ENCODE data around the gene GATB. TPM values are rescaled to one million over a fixed set of nuclear protein-coding genes. Genes with fewer than 3 reads are reported as not detected.

The GATB gene
- total RNA-seq, 2 donors from 2014 or later: 28.1 to 131 TPM

DNA sequence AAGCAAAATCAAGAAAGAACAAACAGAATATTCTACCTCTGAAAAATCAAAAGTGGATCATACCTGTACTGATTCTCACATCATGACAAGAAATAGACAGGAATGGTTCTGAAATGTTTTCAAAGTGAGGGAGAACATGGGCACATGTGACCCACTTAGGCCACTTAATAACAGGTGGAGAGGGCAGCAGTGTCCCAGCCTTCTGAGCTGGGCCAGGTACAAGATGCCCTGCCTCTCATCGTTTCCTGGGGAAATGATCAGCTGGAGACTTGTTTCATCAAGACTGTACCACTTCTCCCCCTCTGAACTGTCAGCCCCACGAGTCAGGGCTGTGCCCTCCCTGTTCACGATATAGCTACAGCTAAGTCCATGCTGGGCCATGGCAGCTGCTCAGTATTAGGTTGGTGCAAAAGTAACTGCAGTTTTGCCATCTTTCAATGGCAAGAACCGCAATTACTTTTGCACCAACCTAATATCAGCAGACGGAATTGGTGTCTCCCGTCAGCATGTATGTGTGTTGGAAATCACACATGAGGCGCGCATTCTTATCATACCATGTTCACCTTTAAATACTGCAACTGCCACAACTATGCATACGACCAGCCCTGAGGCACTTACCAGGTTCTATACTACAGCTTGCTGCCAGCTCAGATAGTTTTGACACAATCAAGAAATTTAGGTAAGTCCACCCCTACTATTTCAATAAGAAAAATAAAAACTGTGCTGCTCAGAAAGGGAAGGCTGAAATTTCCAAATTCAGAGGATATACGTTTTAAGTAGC, 71.4 kb downstream of the GATB start:
- Histone ChIP-seq H3K9me3 (no peaks in the 10 kb centered on the region), H3K4me3 (no peak overlapping the region), H3K4me1 (peaks cover 3 to 72% of the 10 kb centered on the region in 2 donors), H3K36me3 (no peaks in the 10 kb centered on the region), H3K27ac (peak overlapping the region; percentile 77 to 86), H3K27me3 (no peaks in the 10 kb centered on the region)
- DNase-seq (ENCODE audit: low spot score): no peak
- TF ChIP-seq, protein P1, sequence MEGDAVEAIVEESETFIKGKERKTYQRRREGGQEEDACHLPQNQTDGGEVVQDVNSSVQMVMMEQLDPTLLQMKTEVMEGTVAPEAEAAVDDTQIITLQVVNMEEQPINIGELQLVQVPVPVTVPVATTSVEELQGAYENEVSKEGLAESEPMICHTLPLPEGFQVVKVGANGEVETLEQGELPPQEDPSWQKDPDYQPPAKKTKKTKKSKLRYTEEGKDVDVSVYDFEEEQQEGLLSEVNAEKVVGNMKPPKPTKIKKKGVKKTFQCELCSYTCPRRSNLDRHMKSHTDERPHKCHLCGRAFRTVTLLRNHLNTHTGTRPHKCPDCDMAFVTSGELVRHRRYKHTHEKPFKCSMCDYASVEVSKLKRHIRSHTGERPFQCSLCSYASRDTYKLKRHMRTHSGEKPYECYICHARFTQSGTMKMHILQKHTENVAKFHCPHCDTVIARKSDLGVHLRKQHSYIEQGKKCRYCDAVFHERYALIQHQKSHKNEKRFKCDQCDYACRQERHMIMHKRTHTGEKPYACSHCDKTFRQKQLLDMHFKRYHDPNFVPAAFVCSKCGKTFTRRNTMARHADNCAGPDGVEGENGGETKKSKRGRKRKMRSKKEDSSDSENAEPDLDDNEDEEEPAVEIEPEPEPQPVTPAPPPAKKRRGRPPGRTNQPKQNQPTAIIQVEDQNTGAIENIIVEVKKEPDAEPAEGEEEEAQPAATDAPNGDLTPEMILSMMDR (IDR thresholded peaks at IDR 0.05): no peak

DNA sequence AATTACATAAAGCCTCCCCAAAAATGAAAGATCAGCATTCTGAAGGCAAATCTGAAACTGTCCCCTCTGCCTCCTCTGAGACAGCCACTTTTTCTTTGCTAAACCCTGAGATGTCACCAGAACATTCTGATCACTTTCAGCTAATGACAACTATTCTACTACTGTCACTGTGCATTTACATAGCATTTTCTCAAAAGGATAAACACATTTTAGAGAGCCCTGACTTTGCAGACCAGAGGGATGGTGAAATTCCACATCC, 72.1 kb downstream of the GATB start:
- Histone ChIP-seq H3K9me3 (no peaks in the 10 kb centered on the region), H3K27ac (peak overlapping the region; percentile 77 to 86), H3K36me3 (no peaks in the 10 kb centered on the region), H3K27me3 (no peaks in the 10 kb centered on the region), H3K4me3 (no peak overlapping the region), H3K4me1 (peaks cover 3 to 72% of the 10 kb centered on the region in 2 donors)
- DNase-seq (ENCODE audit: low spot score): no peak
- TF ChIP-seq, protein P1 (IDR thresholded peaks at IDR 0.05): no peak

DNA sequence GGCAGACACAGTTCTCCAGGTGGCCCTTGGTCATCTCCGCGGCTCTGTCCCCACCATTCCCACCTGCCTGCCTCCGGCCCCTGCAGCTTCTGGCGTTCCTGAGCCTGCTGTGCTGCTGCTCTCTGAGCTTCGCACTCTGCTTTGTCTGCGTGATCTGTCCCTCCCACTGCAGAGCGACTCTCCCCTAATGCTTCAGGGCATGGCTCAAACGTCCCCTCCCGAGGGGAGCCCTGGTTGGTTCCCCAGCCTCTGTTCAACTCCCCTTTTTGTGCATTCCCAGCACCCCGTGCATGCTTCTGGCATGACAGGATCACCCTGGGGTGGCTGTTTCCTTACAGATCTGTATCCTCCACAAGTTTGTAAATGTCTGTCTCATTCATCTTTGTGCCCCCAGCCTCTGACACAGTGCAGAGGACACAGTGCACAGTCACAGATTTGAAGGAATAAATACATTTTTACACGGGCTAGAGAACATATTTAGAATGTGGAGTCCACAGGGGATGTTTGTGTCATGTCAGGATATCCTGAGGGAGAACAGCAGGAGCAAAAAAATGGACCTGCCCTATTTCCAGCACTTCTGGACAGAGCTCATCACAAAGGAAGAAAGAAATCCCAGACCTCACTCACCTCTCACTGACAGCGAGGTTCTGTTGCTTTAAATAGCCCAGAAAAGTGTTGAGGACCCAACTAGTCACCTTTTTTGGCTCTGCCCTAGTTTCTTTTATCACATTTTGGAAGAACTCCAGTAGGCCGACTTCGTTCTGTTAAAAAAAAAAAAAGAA, 72.6 kb downstream of the GATB start:
- peaks cover 3 to 72% of the 10 kb centered on the region in 2 donors for H3K4me1 ChIP-seq
- H3K9me3 ChIP-seq: no peaks in the 10 kb centered on the region
- no peaks in the 10 kb centered on the region for H3K36me3 ChIP-seq
- TF ChIP-seq, protein P1 (IDR thresholded peaks at IDR 0.05): no peak
- no peak for DNase-seq (ENCODE audit: low spot score)
- peak overlapping the region; percentile 77 to 86 for H3K27ac ChIP-seq
- no peak overlapping the region for H3K4me3 ChIP-seq
- H3K27me3 ChIP-seq: no peaks in the 10 kb centered on the region

DNA sequence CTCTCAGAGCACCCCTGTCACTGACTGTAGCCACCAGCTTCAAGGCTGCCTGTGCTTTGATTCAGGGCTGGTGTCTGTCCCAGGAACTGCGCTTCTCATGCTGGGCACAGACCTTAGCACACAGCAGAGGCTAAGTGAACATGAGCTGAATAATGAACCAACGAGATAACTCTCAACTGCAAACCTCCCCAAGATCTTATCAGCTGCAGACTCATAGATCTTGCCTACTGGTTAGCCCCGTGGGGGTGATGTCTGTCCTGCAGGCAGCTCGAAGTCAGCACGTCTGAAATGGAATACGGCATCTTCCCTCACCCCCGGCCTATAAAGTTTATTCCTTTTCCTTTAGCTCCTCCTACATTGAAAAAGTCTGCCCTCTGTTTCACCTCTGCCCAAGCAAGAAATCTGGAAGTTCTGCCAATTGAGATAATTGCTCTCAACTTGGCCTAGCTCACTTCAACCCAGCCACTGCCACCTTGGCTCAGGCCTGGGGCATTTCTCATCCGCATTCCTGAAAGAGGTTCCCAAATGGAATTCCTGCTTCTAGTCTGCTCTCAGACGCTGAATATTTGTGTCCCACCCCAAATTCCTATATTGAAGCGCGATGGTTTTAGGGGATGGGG, 73.7 kb downstream of the GATB start:
- Histone ChIP-seq H3K4me1 (peaks cover 3 to 62% of the 10 kb centered on the region in 2 donors), H3K27me3 (no peaks in the 10 kb centered on the region), H3K9me3 (no peaks in the 10 kb centered on the region), H3K36me3 (no peaks in the 10 kb centered on the region), H3K27ac (peak overlapping the region; percentile 77 to 86), H3K4me3 (peak overlapping the region in 1 of 2 donors; percentile 13)
- TF ChIP-seq, protein P1 (IDR thresholded peaks at IDR 0.05): no peak
- no peak for DNase-seq (ENCODE audit: low spot score)

DNA sequence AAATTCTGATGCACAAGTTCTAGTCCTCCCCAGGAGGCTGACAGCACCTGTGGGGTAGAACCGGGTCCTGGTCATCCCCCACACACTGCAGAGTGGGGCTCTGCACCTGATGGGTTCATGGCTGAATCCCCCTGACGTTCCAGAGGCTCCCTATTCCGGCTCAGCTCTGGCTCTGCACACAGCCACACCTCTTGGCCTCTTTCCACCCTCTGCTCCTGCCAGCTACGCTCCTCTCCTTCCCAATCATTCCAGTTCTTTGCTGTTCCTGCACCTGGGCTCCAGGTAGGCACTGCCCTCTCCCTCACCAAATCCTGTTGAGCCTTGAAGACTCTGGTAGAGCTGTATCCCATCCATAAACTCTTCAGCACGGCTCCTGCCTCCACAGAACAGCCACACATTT, 75.5 kb downstream of the GATB start:
- H3K27me3 ChIP-seq: no peaks in the 10 kb centered on the region
- no peak overlapping the region for H3K4me3 ChIP-seq
- H3K9me3 ChIP-seq: no peaks in the 10 kb centered on the region
- TF ChIP-seq, protein P1 (IDR thresholded peaks at IDR 0.05): no peak
- peak overlapping the region; percentile 77 to 86 for H3K27ac ChIP-seq
- no peak for DNase-seq (ENCODE audit: low spot score)
- no peaks in the 10 kb centered on the region for H3K36me3 ChIP-seq
- peaks cover 3 to 49% of the 10 kb centered on the region in 2 donors for H3K4me1 ChIP-seq

All from right atrium auricular region (tissue), 2 donors.